Measurements from ENCODE around the gene F2.

DNA sequence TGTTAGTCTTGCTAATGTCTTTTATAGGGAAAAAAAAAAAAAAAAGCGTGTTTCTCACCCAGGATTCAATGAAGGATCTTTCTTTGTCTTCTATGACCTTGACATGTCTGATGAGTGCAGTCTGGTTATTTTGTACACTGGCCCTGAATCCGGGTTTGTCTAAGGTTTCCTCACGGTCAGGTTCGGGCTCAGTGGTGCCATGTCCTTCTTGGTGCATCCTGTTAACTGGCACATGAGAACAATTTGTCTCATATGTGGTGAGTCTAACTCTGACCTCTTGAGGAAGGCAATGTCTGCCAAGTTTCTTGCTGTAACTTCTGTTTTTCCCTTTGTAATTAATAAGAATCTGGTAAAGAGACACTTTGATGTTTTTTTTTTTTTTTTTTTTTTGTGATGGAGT, 12.5 kb downstream of the F2 start:
- TF ChIP-seq, protein P1, sequence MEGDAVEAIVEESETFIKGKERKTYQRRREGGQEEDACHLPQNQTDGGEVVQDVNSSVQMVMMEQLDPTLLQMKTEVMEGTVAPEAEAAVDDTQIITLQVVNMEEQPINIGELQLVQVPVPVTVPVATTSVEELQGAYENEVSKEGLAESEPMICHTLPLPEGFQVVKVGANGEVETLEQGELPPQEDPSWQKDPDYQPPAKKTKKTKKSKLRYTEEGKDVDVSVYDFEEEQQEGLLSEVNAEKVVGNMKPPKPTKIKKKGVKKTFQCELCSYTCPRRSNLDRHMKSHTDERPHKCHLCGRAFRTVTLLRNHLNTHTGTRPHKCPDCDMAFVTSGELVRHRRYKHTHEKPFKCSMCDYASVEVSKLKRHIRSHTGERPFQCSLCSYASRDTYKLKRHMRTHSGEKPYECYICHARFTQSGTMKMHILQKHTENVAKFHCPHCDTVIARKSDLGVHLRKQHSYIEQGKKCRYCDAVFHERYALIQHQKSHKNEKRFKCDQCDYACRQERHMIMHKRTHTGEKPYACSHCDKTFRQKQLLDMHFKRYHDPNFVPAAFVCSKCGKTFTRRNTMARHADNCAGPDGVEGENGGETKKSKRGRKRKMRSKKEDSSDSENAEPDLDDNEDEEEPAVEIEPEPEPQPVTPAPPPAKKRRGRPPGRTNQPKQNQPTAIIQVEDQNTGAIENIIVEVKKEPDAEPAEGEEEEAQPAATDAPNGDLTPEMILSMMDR (IDR thresholded peaks at IDR 0.05), result no peak
- TF ChIP-seq POLR2A (IDR thresholded peaks at IDR 0.05; ENCODE audit: low read depth), result no peak
